ENCODE results near the gene ATP6V1C2. TPM values are rescaled to one million over a fixed set of nuclear protein-coding genes. Genes with fewer than 3 reads are reported as not detected.
A peak's percentile ranks its signal among the peaks of the same experiment; 100 is the strongest.

The ATP6V1C2 gene
- total RNA-seq, 1 donor from 2014 or later = not detected

- H3K9me3 Mint-ChIP-seq (ENCODE audit: unreplicated experiment) = no peaks in the 10 kb centered on the region
- peaks cover 7% of the 10 kb centered on the region for H3K27me3 Mint-ChIP-seq (ENCODE audit: unreplicated experiment)
- H3K36me3 Mint-ChIP-seq (ENCODE audit: low read depth, unreplicated experiment) = no peaks in the 10 kb centered on the region
- H3K4me3 Mint-ChIP-seq (ENCODE audit: unreplicated experiment) = no peak overlapping the region
- no peak for DNase-seq (ENCODE audit: low spot score)
- no peak overlapping the region for H3K27ac Mint-ChIP-seq (ENCODE audit: unreplicated experiment)
- peaks cover 17% of the 10 kb centered on the region for H3K4me1 Mint-ChIP-seq (ENCODE audit: unreplicated experiment)
- no peak for TF ChIP-seq CTCF (IDR thresholded peaks at IDR 0.05; ENCODE audit: unreplicated experiment)
These were observed 109.4 kb downstream of the ATP6V1C2 start for GRCh38 chr2:10830641-10831399.

GRCh38 chr2:10831400-10831985, 110.1 kb downstream of the ATP6V1C2 start:
- peaks cover 17% of the 10 kb centered on the region for H3K4me1 Mint-ChIP-seq (ENCODE audit: unreplicated experiment)
- TF ChIP-seq CTCF (IDR thresholded peaks at IDR 0.05; ENCODE audit: unreplicated experiment) = no peak
- H3K9me3 Mint-ChIP-seq (ENCODE audit: unreplicated experiment) = no peaks in the 10 kb centered on the region
- no peaks in the 10 kb centered on the region for H3K36me3 Mint-ChIP-seq (ENCODE audit: low read depth, unreplicated experiment)
- no peak for DNase-seq (ENCODE audit: low spot score)
- H3K27ac Mint-ChIP-seq (ENCODE audit: unreplicated experiment) = peak overlapping the region; percentile 16
- H3K4me3 Mint-ChIP-seq (ENCODE audit: unreplicated experiment) = no peak overlapping the region
- peaks cover 6% of the 10 kb centered on the region for H3K27me3 Mint-ChIP-seq (ENCODE audit: unreplicated experiment)

GRCh38 chr2:10832203-10832936, 110.9 kb downstream of the ATP6V1C2 start:
- Mint-ChIP-seq H3K4me3 (ENCODE audit: unreplicated experiment) (no peak overlapping the region), H3K9me3 (ENCODE audit: unreplicated experiment) (no peaks in the 10 kb centered on the region)

GRCh38 chr2:10833021-10833420, 111.6 kb downstream of the ATP6V1C2 start:
- H3K4me3 Mint-ChIP-seq (ENCODE audit: unreplicated experiment) = no peak overlapping the region
- H3K36me3 Mint-ChIP-seq (ENCODE audit: low read depth, unreplicated experiment) = no peaks in the 10 kb centered on the region
- no peak overlapping the region for H3K27ac Mint-ChIP-seq (ENCODE audit: unreplicated experiment)
- H3K9me3 Mint-ChIP-seq (ENCODE audit: unreplicated experiment) = no peaks in the 10 kb centered on the region
- H3K4me1 Mint-ChIP-seq (ENCODE audit: unreplicated experiment) = peaks cover 14% of the 10 kb centered on the region
- no peak for DNase-seq (ENCODE audit: low spot score)
- peaks cover 9% of the 10 kb centered on the region for H3K27me3 Mint-ChIP-seq (ENCODE audit: unreplicated experiment)
- TF ChIP-seq CTCF (IDR thresholded peaks at IDR 0.05; ENCODE audit: unreplicated experiment) = no peak

More at GRCh38 chr2:10832203-10832936, 110.9 kb downstream of the ATP6V1C2 start:
- Mint-ChIP-seq H3K27me3 (ENCODE audit: unreplicated experiment) (peaks cover 9% of the 10 kb centered on the region), H3K4me1 (ENCODE audit: unreplicated experiment) (peaks cover 17% of the 10 kb centered on the region), H3K27ac (ENCODE audit: unreplicated experiment) (no peak overlapping the region), H3K36me3 (ENCODE audit: low read depth, unreplicated experiment) (no peaks in the 10 kb centered on the region)
- peak; percentile 99 for TF ChIP-seq CTCF (IDR thresholded peaks at IDR 0.05; ENCODE audit: unreplicated experiment)
- peak; percentile 93 for DNase-seq (ENCODE audit: low spot score)
